Retinal pigment epithelial cell (primary cell): Measurements from ENCODE around the gene PARP6.

ENCODE experiments used
- DNase-seq: peaks from one replicate; pipeline ENCODE4 v3.0.0-alpha.2; 2010; ENCODE audit warnings: low read depth
- H3K4me3 ChIP-seq: 2 replicates; pipeline ENCODE4 v1.5.1; 2011; ENCODE audit warnings: mild to moderate bottlenecking, low read length, control low read depth, moderate library complexity
- CTCF ChIP-seq: conservative IDR thresholded peaks from 2 replicates; pipeline ENCODE4 v1.5.1; 2011; ENCODE audit warnings: low read depth, low read length, control low read depth, inconsistent platforms

Gene PARP6

GRCh38 chr15:72231066-72231832 is 41.1 kb downstream of the PARP6 start, which contains the start of gene PKM:
TSS of gene PKM (minus strand) at chr15:72231190. CDS start at chr15:72219097, 12,093 bp downstream.
- DNase-seq: peak; percentile 92
- TF ChIP-seq CTCF: no peak
- H3K4me3 ChIP-seq: peak within 1 kb of the TSS; percentile 95

- H3K4me3 ChIP-seq: peak overlapping the region; percentile 95
- DNase-seq: no peak
- TF ChIP-seq CTCF: no peak
Measured at GRCh38 chr15:72230197-72231065, 41.9 kb downstream of the PARP6 start.

- TF ChIP-seq CTCF: no peak
- no peak for DNase-seq
- H3K4me3 ChIP-seq: peak overlapping the region; percentile 95
Measured at GRCh38 chr15:72229947-72230196, 42.5 kb downstream of the PARP6 start.

- no peak for TF ChIP-seq CTCF
- DNase-seq: no peak
- H3K4me3 ChIP-seq: peak overlapping the region; percentile 95
Measured at GRCh38 chr15:72229076-72229946, 43.0 kb downstream of the PARP6 start.

GRCh38 chr15:72227720-72228119 is 44.6 kb downstream of the PARP6 start:
- DNase-seq: no peak
- H3K4me3 ChIP-seq: peak overlapping the region; percentile 95
- no peak for TF ChIP-seq CTCF

- TF ChIP-seq CTCF: no peak
- peak overlapping the region; percentile 95 for H3K4me3 ChIP-seq
- DNase-seq: peak; percentile 62
Measured at GRCh38 chr15:72227192-72227586, 45.2 kb downstream of the PARP6 start.
